Caco-2 (cell line): Measurements from ENCODE around the gene HNF1A. TPM values are rescaled to one million over a fixed set of nuclear protein-coding genes. Genes with fewer than 3 reads are reported as not detected.

Source experiments
- BruUV-seq: library from RNA; stranded (reverse); fragments of 400-500 nt; replicated peaks from 2 replicates; lab custom pipeline; 2021; lab: Mats Ljungman, UMichigan
- CTCF ChIA-PET: fragments of 300-600 bp; sonication (Branson Sonifier 250); formaldehyde crosslinking; loops from one replicate; lab custom pipeline; 2022; ENCODE audit warnings: antibody characterized with exemption; lab: Charles Lee
- POLR2A ChIA-PET: fragments of 300-600 bp; sonication (Branson Sonifier 250); formaldehyde crosslinking; loops from one replicate; lab custom pipeline; 2022; ENCODE audit warnings: antibody characterized with exemption; lab: Charles Lee
- DNase-seq, 2 experiments: peaks; one replicate each; pipeline versions ENCODE4 v3.0.0 to v3.0.0-alpha.2; 2020 to 2022
- H3K27me3 ChIP-seq: replicated peaks from 2 replicates; pipeline ENCODE4 v1.6.0; 2011; ENCODE audit warnings: low read length; ENCODE audit not compliant: control insufficient read depth, insufficient read depth
- H3K36me3 ChIP-seq: 2 replicates; pipeline ENCODE4 v1.5.1; 2011; ENCODE audit warnings: low read length; ENCODE audit not compliant: control insufficient read depth, insufficient read depth
- H3K4me1 ChIP-seq: fragments of 250-450 bp; sonication (Bioruptor Pico); 2 replicates; pipeline ENCODE4 v1.5.1; 2020; ENCODE audit warnings: mild to moderate bottlenecking
- H3K4me3 ChIP-seq: 2 replicates; pipeline ENCODE4 v1.5.1; 2011; ENCODE audit warnings: low read depth, mild to moderate bottlenecking, control low read depth, low read length
- H3K9me3 ChIP-seq: fragments of 250-450 bp; sonication (Bioruptor Pico); 2 replicates; pipeline ENCODE4 v1.5.1; 2020; ENCODE audit warnings: mild to moderate bottlenecking, moderate library complexity
- H3K27ac Mint-ChIP-seq: one replicate; pipeline ENCODE4 v1.8.0; 2022; ENCODE audit warnings: mixed read lengths; ENCODE audit not compliant: unreplicated experiment
- H3K27me3 Mint-ChIP-seq: one replicate; pipeline ENCODE4 v1.8.0; 2022; ENCODE audit warnings: mixed read lengths; ENCODE audit not compliant: insufficient read depth, unreplicated experiment
- H3K36me3 Mint-ChIP-seq: one replicate; pipeline ENCODE4 v1.8.0; 2022; ENCODE audit warnings: mild to moderate bottlenecking, mixed read lengths; ENCODE audit not compliant: insufficient read depth, unreplicated experiment
- H3K4me1 Mint-ChIP-seq: one replicate; pipeline ENCODE4 v1.8.0; 2022; ENCODE audit warnings: low read depth, mixed read lengths; ENCODE audit not compliant: unreplicated experiment
- H3K4me3 Mint-ChIP-seq: one replicate; pipeline ENCODE4 v1.8.0; 2022; ENCODE audit warnings: mild to moderate bottlenecking, moderate library complexity, mixed read lengths; ENCODE audit not compliant: unreplicated experiment
- H3K9me3 Mint-ChIP-seq: one replicate; pipeline ENCODE4 v1.8.0; 2022; ENCODE audit warnings: mixed read lengths; ENCODE audit not compliant: unreplicated experiment
- intact Hi-C: fragments of 100-400 bp; cut with micrococcal nuclease; formaldehyde crosslinking; loops from one replicate; pipeline ENCODE4 v1.10.0; 2022; ENCODE audit not compliant: unreplicated experiment
- total RNA-seq: library from RNA; stranded (reverse); gene quantifications from 2 replicates; pipeline ENCODE4 v1.2.3, GENCODE V29; 2022
- TF ChIP-seq, protein P1 (sequence below), 2 experiments: fragments of 200-600 bp in 1 of 2; IDR thresholded peaks; 1 replicate in 1 of 2; 2 replicates in 1 of 2; pipeline versions ENCODE4 v1.5.1 to v1.8.0; 2011 to 2022; ENCODE audit warnings: antibody characterized with exemption in 1 of 2, control low read depth in 1 of 2, inconsistent platforms in 1 of 2, low read depth in 1 of 2, low read length in 1 of 2, mild to moderate bottlenecking in 1 of 2, moderate library complexity in 1 of 2; ENCODE audit not compliant: insufficient read depth in 1 of 2, severe bottlenecking in 1 of 2, unreplicated experiment in 1 of 2

Gene HNF1A
- total RNA-seq, 1 experiment from 2014 or later = 41.2 TPM

- CTCF ChIA-PET = no interaction called here
These were observed 14.6 kb downstream of the HNF1A start for GRCh38 chr12:120992989-120993388.

DNA sequence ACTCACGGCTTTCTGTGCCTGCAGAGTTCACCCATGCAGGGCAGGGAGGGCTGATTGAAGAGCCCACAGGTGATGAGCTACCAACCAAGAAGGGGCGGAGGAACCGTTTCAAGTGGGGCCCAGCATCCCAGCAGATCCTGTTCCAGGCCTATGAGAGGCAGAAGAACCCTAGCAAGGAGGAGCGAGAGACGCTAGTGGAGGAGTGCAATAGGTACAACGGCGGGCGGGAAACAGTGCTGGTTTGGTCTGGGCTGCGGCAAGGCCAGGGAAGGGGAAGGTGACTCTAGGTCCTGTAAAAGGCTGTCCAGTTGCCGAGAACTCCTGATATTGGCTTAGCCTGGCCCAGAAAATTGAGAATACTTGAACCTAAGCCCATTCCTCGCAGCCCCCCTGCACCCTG is 15.2 kb downstream of the HNF1A start:
- Histone ChIP-seq H3K27me3 (no peaks in the 10 kb centered on the region), H3K9me3 (no peaks in the 10 kb centered on the region), H3K4me3 (no peak overlapping the region), H3K4me1 (no peaks in the 10 kb centered on the region), H3K36me3 (peaks cover 9% of the 10 kb centered on the region)
- intact Hi-C loops = no loop called here
- H3K27ac Mint-ChIP-seq = no peak overlapping the region
- H3K36me3 Mint-ChIP-seq = peaks cover 63% of the 10 kb centered on the region
- CTCF ChIA-PET = no interaction called here
- TF ChIP-seq, protein P1, sequence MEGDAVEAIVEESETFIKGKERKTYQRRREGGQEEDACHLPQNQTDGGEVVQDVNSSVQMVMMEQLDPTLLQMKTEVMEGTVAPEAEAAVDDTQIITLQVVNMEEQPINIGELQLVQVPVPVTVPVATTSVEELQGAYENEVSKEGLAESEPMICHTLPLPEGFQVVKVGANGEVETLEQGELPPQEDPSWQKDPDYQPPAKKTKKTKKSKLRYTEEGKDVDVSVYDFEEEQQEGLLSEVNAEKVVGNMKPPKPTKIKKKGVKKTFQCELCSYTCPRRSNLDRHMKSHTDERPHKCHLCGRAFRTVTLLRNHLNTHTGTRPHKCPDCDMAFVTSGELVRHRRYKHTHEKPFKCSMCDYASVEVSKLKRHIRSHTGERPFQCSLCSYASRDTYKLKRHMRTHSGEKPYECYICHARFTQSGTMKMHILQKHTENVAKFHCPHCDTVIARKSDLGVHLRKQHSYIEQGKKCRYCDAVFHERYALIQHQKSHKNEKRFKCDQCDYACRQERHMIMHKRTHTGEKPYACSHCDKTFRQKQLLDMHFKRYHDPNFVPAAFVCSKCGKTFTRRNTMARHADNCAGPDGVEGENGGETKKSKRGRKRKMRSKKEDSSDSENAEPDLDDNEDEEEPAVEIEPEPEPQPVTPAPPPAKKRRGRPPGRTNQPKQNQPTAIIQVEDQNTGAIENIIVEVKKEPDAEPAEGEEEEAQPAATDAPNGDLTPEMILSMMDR (IDR thresholded peaks at IDR 0.05; ENCODE audit: insufficient read depth in 1 of 2, low read depth in 1 of 2, low read length in 1 of 2, severe bottlenecking in 1 of 2, unreplicated experiment in 1 of 2) = no peak
- DNase-seq = no peak
- peaks cover 17% of the 10 kb centered on the region for H3K9me3 Mint-ChIP-seq
- H3K4me1 Mint-ChIP-seq = peaks cover 3% of the 10 kb centered on the region
- H3K4me3 Mint-ChIP-seq = no peak overlapping the region
- BruUV-seq = no TSS peak
- no peaks in the 10 kb centered on the region for H3K27me3 Mint-ChIP-seq
- POLR2A ChIA-PET = interaction anchor here (1.0 kb wide), 1 partner anchor 13 kb away, joined by 3 read pairs; no protein-coding TSS in a partner anchor

More at GRCh38 chr12:120992989-120993388, 14.6 kb downstream of the HNF1A start:
- no TSS peak for BruUV-seq
- no peak overlapping the region for H3K4me3 Mint-ChIP-seq
- H3K36me3 ChIP-seq = peaks cover 9% of the 10 kb centered on the region
- peaks cover 22% of the 10 kb centered on the region for H3K9me3 Mint-ChIP-seq
- TF ChIP-seq, protein P1 (IDR thresholded peaks at IDR 0.05; ENCODE audit: insufficient read depth in 1 of 2, low read depth in 1 of 2, low read length in 1 of 2, severe bottlenecking in 1 of 2, unreplicated experiment in 1 of 2) = no peak
- H3K9me3 ChIP-seq = no peaks in the 10 kb centered on the region
- intact Hi-C loops = no loop called here
- H3K4me1 ChIP-seq = no peaks in the 10 kb centered on the region
- no peak overlapping the region for H3K4me3 ChIP-seq
- peaks cover 7% of the 10 kb centered on the region for H3K4me1 Mint-ChIP-seq
- DNase-seq = no peak
- no peaks in the 10 kb centered on the region for H3K27me3 Mint-ChIP-seq
- no peaks in the 10 kb centered on the region for H3K27me3 ChIP-seq
- POLR2A ChIA-PET = interaction anchor here (1.0 kb wide), 1 partner anchor 12 kb away, joined by 3 read pairs; no protein-coding TSS in a partner anchor
- H3K27ac Mint-ChIP-seq = no peak overlapping the region
- peaks cover 68% of the 10 kb centered on the region for H3K36me3 Mint-ChIP-seq

DNA sequence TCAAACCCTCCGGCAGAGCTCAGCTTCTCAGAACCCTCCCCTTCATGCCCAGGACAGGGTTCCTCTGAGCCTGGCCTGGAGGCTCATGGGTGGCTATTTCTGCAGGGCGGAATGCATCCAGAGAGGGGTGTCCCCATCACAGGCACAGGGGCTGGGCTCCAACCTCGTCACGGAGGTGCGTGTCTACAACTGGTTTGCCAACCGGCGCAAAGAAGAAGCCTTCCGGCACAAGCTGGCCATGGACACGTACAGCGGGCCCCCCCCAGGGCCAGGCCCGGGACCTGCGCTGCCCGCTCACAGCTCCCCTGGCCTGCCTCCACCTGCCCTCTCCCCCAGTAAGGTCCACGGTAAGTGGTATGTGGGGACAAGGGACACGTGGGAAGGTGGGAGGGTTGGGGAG is 15.7 kb downstream of the HNF1A start:
- Histone ChIP-seq H3K9me3 (no peaks in the 10 kb centered on the region), H3K36me3 (peaks cover 6% of the 10 kb centered on the region), H3K4me3 (no peak overlapping the region), H3K4me1 (no peaks in the 10 kb centered on the region), H3K27me3 (no peaks in the 10 kb centered on the region)
- ChIA-PET CTCF (no interaction called here), POLR2A (no interaction called here)
- Mint-ChIP-seq H3K4me3 (no peak overlapping the region), H3K4me1 (no peaks in the 10 kb centered on the region), H3K27ac (no peak overlapping the region), H3K36me3 (peaks cover 57% of the 10 kb centered on the region), H3K27me3 (no peaks in the 10 kb centered on the region), H3K9me3 (peaks cover 14% of the 10 kb centered on the region)
- TF ChIP-seq, protein P1 (IDR thresholded peaks at IDR 0.05; ENCODE audit: insufficient read depth in 1 of 2, low read depth in 1 of 2, low read length in 1 of 2, severe bottlenecking in 1 of 2, unreplicated experiment in 1 of 2) = no peak
- no TSS peak for BruUV-seq
- intact Hi-C loops = no loop called here
- DNase-seq = no peak
